ENCODE data around the gene TRIM38.

TRIM38 gene

DNA sequence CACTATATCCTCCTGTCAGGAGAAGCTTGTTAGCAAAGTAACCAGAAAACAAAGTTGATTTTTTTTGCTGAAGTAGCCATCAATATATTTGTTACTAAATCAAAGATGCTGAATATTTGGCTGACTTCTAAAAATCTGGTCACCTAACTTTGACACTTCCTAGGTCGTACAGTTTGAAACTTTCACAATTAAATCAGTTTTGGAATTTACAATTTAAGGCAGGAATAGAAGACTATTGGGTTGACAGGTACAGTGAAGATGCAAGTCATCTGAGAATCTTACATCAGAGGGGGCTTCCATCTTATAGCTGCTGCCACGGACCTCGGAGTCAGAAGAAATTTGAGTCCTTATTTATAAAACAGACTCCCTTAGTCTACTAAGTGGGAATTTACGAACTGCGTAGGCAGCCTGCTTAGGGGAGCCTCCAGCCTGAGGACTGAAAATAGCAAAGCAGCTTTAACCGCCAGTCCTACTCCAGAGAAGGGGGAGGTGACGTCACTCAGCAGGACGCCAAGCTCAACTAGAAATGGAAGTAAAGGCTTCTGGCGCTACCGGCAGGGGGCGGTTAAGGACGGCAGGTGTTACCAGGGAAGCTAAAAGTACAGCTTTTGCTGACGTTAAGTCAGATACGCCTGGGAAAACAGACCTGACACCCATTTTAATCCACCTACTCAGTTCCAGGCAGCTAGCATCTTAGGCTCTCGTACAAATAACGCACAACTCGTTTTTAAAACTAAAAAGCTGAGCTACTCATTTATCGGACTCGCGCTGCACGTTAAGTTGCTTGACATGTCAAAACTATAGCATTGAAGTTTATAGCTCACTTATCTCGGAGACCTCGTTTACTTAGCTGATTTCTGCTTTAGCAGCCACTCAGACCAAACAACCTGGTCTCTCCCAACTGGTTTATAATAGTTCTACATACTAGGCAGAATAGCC lies 63.6 kb downstream of the TRIM38 start:
- peak; percentile 58 to 74 (median 66) for DNase-seq (ENCODE audit: low read depth in 2 of 3, low spot score in 2 of 3)

GRCh38 chr6:26026833-26027490 lies 64.4 kb downstream of the TRIM38 start:
- peak; percentile 79 to 98 (median 87) for DNase-seq (ENCODE audit: low read depth in 2 of 3, low spot score in 2 of 3)

DNA sequence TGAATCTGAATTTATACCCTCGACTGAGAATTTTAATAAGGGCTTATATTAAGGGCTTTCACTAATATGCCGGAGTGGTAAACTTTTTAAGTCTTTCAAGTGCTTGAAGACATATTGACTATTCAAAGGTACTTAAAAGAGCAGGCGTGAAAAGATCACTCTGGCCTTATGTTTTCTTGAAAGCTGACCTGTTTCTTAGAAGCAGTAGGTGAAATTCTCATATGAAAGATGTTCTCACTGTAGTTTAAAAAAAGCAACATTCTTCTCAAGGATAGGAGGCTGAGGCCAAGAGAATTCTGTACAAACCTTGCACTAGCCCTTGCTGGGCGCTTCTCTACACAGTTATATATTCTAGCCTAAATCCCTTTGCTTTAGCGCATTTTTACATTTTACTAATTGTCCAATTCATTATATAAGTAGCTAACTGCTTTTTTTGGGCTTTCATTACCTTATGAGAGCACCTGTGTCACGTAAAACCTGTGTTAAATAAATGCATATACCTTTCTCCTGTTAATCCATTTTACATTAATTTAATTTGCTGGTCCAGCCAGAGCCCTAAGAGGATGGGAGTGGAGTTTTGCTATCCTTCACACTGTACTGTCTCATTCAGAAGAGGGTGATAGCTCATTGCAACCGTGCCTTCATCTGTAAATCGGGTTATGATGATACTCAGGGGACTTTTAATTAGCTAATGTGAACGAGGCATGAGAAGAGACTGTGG lies 65.0 kb downstream of the TRIM38 start:
- DNase-seq (ENCODE audit: low read depth in 2 of 3, low spot score in 2 of 3) = no peak

- DNase-seq (ENCODE audit: low read depth in 2 of 3, low spot score in 2 of 3) = no peak
Observed at GRCh38 chr6:26028212-26028745, 65.7 kb downstream of the TRIM38 start.

DNA sequence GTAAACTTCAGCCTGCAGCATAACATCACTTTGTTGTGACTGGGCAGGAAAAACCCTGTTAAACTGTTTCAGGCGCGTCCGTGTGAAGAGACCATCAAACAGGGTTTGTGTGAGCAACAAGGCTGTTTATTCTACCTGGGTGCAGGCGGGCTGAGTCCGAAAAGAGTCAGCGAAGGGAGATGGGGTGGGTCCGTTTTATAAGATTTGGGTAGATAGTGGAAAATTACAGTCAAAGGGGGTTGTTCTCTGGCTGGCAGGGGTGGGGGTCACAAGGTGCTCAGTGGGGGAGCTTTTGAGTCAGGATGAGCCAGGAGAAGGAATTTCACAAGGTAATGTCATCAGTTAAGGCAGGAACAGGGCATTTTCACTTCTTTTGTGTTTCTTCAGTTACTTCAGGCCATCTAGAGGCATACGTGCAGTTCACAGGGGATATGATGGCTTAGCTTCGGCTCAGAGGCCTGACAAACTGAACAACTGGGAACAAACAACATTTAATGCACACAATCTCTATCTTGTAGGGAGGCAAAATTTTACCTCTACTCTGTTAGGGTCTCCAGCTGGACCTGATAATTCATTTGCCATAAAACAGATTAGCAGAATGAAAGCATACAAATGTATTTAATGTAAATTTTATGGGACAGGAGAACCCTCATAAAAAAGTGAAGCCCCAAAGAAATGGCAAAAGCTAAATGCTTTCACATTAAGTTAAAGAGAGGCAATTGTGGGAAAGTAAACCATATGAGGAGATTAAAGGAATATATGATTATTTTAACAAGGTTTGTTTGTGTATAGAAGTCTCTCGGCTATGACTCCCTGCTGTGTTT lies 66.4 kb downstream of the TRIM38 start:
- no peak for DNase-seq (ENCODE audit: low read depth in 2 of 3, low spot score in 2 of 3)

DNA sequence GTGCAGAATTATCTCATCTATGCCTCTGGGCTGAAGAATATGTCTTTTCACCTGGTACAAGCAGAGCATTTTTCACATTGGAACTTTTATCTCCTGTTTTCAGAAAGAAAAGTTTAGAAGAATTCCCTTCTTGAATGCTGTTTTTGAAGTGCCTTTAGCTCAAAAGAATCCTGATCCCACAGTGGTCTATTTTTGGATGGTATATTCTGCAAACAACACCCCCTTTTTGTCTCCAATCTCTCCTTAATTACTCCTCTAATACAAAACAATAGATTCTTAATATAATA lies 66.9 kb downstream of the TRIM38 start:
- DNase-seq (ENCODE audit: low read depth in 2 of 3, low spot score in 2 of 3) = no peak

GRCh38 chr6:26029857-26030653 lies 67.5 kb downstream of the TRIM38 start:
- DNase-seq (ENCODE audit: low read depth in 2 of 3, low spot score in 2 of 3) = no peak

GRCh38 chr6:26030716-26031115 lies 68.1 kb downstream of the TRIM38 start:
- no peak for DNase-seq (ENCODE audit: low read depth in 2 of 3, low spot score in 2 of 3)

DNA sequence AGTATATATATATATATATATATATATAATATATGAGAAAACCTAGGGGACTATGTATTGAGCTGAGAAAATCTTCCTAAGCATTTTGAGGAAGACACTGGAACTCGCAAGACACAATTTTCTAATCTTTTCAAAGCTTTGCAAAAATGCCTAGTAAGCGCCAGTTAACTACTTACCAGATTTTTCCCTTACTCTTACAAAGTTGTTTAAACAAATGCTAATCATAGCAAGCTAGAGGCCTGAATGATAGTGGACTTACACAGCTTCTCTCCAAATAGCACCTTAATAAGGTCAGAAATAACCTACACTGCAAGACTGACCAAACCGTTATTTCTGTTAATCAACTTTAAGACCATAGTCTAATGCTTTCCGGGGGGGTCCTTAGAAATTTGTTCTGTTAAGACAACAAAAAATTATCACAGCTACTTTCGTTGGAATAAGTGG lies 68.6 kb downstream of the TRIM38 start:
- DNase-seq (ENCODE audit: low read depth in 2 of 3, low spot score in 2 of 3) = no peak

DNA sequence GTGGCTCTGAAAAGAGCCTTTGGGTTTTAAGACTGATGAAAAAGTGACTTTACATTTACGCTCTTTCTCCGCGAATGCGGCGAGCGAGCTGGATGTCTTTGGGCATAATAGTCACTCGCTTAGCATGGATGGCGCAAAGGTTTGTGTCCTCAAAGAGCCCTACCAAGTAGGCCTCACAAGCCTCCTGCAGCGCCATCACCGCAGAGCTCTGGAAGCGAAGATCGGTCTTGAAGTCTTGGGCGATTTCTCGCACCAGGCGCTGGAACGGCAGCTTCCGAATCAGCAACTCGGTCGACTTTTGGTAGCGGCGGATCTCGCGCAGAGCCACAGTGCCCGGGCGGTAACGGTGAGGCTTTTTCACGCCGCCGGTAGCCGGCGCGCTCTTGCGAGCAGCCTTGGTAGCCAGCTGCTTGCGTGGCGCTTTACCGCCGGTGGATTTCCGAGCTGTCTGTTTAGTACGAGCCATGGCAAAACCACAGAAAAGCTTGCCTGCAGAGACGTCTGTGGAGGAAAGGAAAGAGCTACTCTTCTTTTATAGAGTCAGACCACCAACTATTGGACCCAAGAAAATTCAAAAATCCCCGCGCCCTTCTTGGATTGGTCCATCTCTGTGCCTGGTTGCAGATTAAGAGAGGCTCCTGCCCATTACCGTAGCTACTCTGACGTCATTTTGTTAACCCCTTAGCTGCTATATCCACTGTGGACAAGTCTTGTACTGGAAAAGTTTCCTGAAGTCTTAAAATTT lies 69.2 kb downstream of the TRIM38 start:
- peak; percentile 56 to 92 (median 57) for DNase-seq (ENCODE audit: low read depth in 2 of 3, low spot score in 2 of 3)

- DNase-seq (ENCODE audit: low read depth in 2 of 3, low spot score in 2 of 3) = no peak
Observed at GRCh38 chr6:26032340-26033084, 69.9 kb downstream of the TRIM38 start.

GRCh38 chr6:26033085-26033940 lies 70.7 kb downstream of the TRIM38 start:
- DNase-seq (ENCODE audit: low read depth in 2 of 3, low spot score in 2 of 3) = peak; percentile 40 to 56 (median 56)

- no peak for DNase-seq (ENCODE audit: low read depth in 2 of 3, low spot score in 2 of 3)
Observed at GRCh38 chr6:26033941-26034354, 71.3 kb downstream of the TRIM38 start.

DNA sequence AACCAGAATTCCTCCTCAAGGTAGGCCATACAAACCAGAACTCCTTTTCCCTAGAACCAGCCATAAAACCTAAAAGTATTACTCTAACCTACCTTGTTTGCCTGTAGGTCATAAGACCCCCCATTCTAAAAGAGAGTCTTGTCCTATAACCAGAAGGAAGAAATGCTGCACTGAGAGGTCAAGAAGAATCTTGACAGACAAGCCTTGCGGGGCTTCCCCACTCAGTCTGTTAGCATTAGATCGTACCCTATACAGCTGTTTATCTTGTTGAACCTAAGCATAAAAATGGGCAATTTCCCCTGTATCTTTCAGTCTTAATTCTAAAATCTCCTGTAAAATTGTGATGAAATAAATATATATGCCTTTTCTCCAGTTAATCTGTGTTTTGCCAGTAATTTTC lies 72.3 kb downstream of the TRIM38 start:
- DNase-seq (ENCODE audit: low read depth in 2 of 3, low spot score in 2 of 3) = no peak
